Astrocyte (in vitro differentiated cells and primary cell): ENCODE data around the gene CASR.

Experiments
- EZH2 ChIP-seq: IDR thresholded peaks from 2 replicates; pipeline ENCODE4 v1.6.1; 2012; ENCODE audit warnings: mild to moderate bottlenecking, low read length, inconsistent platforms; ENCODE audit not compliant: insufficient read depth
- TF ChIP-seq, protein P1 (sequence below): IDR thresholded peaks from 2 replicates; pipeline ENCODE4 v1.5.1; 2011; ENCODE audit warnings: low read depth, mild to moderate bottlenecking, inconsistent platforms, low read length, moderate library complexity; ENCODE audit not compliant: insufficient read depth

DNA sequence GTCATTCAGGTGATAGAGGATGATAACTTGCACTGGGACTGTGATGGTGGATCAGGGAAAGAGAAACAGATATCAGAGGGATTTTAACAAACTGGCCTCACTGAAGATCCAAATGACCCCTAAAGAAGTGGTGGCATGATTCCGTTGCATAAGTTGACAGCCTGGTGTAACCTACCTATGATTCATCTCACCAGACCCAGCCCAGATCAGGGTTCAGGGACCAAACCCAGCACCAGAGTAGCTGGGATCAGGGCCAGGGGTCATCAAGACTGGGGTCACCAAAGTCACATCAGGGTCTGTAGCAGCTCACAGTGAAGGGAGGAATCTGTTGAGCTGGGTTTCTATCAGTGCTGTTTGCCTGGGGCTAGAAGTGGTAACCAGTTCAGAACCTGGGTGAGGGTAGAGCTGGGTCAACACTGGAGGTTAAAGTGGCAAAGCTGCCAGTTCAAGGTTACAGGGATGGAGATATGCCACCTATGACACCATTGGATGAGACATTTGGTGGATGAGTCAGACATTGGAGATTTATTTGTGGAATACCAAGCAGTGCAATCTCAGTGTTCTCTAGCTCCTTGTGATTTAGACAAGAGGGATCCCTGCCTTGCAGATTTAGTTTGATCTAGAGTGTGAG lies 35.9 kb downstream of the CASR start:
- TF ChIP-seq, protein P1, sequence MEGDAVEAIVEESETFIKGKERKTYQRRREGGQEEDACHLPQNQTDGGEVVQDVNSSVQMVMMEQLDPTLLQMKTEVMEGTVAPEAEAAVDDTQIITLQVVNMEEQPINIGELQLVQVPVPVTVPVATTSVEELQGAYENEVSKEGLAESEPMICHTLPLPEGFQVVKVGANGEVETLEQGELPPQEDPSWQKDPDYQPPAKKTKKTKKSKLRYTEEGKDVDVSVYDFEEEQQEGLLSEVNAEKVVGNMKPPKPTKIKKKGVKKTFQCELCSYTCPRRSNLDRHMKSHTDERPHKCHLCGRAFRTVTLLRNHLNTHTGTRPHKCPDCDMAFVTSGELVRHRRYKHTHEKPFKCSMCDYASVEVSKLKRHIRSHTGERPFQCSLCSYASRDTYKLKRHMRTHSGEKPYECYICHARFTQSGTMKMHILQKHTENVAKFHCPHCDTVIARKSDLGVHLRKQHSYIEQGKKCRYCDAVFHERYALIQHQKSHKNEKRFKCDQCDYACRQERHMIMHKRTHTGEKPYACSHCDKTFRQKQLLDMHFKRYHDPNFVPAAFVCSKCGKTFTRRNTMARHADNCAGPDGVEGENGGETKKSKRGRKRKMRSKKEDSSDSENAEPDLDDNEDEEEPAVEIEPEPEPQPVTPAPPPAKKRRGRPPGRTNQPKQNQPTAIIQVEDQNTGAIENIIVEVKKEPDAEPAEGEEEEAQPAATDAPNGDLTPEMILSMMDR = no peak
- TF ChIP-seq EZH2 = no peak
